Epithelial cell of esophagus (primary cell): ENCODE measurements around the gene ZNF565.

Experiments
- DNase-seq: peaks from one replicate; pipeline ENCODE4 v3.0.0; 2010; ENCODE audit warnings: low read depth
- H3K4me3 ChIP-seq: 2 replicates; pipeline ENCODE4 v1.5.1; 2011; ENCODE audit warnings: mild to moderate bottlenecking, low read length, control low read depth
- CTCF ChIP-seq: IDR thresholded peaks from 2 replicates; pipeline ENCODE4 v1.5.1; 2011; ENCODE audit warnings: low read depth, mild to moderate bottlenecking, low read length, control low read depth, inconsistent platforms; ENCODE audit not compliant: insufficient read depth; ENCODE audit errors: missing control alignments

The ZNF565 gene

GRCh38 chr19:36149673-36150406 lies 64.6 kb downstream of the ZNF565 start:
- peak; percentile 95 for DNase-seq
- no peak overlapping the region for H3K4me3 ChIP-seq
- TF ChIP-seq CTCF: no peak

- no peak overlapping the region for H3K4me3 ChIP-seq
- no peak for DNase-seq
- TF ChIP-seq CTCF: no peak
Measured at GRCh38 chr19:36144624-36145023, 69.8 kb downstream of the ZNF565 start.

- no peak overlapping the region for H3K4me3 ChIP-seq
- TF ChIP-seq CTCF: no peak
- no peak for DNase-seq
Measured at GRCh38 chr19:36142496-36142895, 72.0 kb downstream of the ZNF565 start.

GRCh38 chr19:36142046-36142445 lies 72.4 kb downstream of the ZNF565 start:
- no peak for TF ChIP-seq CTCF
- no peak for DNase-seq
- H3K4me3 ChIP-seq: no peak overlapping the region

GRCh38 chr19:36141039-36141927 lies 73.2 kb downstream of the ZNF565 start:
- peak; percentile 93 for DNase-seq
- H3K4me3 ChIP-seq: peak overlapping the region; percentile 99
- no peak for TF ChIP-seq CTCF

GRCh38 chr19:36140304-36141038 lies 74.0 kb downstream of the ZNF565 start:
- DNase-seq: peak; percentile 56
- H3K4me3 ChIP-seq: peak overlapping the region; percentile 99
- TF ChIP-seq CTCF: no peak
